22Rv1 (cell line): ENCODE results near the gene GID8.

Experiments used
- H3K27ac ChIP-seq: fragments of 450-650 bp; 2 replicates; pipeline ENCODE4 v1.5.1; 2017
- CTCF ChIP-seq: fragments of 450-650 bp; IDR thresholded peaks from 2 replicates; pipeline ENCODE4 v1.5.1; 2017; ENCODE audit warnings: mild to moderate bottlenecking
- ZFX ChIP-seq: fragments of 450-650 bp; IDR thresholded peaks from 2 replicates; pipeline ENCODE4 v1.6.1; 2017; ENCODE audit warnings: antibody characterized with exemption, borderline replicate concordance

The GID8 gene

GRCh38 chr20:62963614-62964397 lies 25.9 kb downstream of the GID8 start:
- TF ChIP-seq ZFX (no peak), CTCF (no peak)
- no peak overlapping the region for H3K27ac ChIP-seq

GRCh38 chr20:62964700-62965099 lies 26.8 kb downstream of the GID8 start:
- TF ChIP-seq ZFX (no peak), CTCF (no peak)
- H3K27ac ChIP-seq = no peak overlapping the region

GRCh38 chr20:62965363-62965771 lies 27.4 kb downstream of the GID8 start:
- no peak overlapping the region for H3K27ac ChIP-seq
- TF ChIP-seq CTCF (no peak), ZFX (no peak)

GRCh38 chr20:62966212-62967148 lies 28.5 kb downstream of the GID8 start:
- TF ChIP-seq CTCF (no peak), ZFX (no peak)
- H3K27ac ChIP-seq = no peak overlapping the region

- TF ChIP-seq CTCF = no peak
- no peak for TF ChIP-seq ZFX
Measured at GRCh38 chr20:62967149-62967501, 29.2 kb downstream of the GID8 start.

GRCh38 chr20:62967628-62968351 lies 29.8 kb downstream of the GID8 start:
- no peak overlapping the region for H3K27ac ChIP-seq
- TF ChIP-seq CTCF = no peak
- no peak for TF ChIP-seq ZFX

More at GRCh38 chr20:62967149-62967501, 29.2 kb downstream of the GID8 start:
- H3K27ac ChIP-seq = no peak overlapping the region
